ENCODE data around the gene TPM4.

TPM4 gene

DNA sequence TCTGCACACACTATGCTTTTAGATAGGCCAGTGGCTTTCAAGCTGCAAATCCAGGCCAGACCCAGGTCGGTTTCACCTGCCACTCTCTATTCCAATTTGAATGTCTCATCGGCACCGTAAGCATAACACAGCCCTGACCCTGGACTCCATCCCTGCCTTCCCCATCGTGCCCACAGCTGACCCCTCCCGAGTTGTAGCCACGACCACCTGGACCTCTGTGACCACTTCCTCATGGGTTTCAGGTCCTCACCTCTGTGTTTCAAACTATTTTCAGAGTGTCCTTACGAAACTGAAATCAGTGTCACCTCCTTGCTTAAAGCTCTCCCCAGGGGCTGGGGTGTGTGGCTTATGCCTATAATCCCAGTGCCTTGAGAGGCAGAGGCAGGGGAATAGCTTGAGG is 58.2 kb downstream of the TPM4 start:
- no peak for DNase-seq

DNA sequence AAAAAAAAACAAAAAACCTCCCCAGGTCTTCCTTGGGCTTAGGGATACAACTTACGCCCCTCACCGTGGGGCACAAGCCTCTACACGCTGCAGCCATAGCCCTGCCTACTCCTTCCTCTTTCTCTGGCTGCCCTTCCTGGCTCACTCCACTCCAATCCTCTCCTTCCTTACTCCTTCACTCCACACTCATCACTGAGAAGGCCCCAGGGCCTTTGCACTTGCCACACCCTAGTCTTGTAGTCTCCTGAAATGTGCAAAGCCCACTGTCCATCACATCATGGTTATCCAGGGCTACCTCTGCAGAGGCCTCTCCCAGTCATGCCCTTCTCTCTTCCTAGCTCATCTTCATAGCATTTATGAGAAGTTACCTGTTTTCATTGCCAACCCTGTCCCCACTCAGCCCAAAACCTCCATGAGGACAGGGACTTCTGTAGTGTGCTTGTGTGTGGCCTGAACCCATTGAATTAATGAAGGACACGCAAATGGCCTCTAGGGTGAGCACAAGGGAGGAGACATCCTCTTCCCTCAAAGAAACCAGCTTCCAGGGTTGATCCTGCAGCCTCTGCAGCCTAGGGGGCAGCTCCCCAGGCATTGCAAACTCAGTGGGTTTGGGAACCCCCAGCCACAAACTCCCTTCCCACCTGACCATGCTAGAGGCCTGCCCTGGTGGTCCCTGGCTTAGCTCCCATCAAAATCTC is 59.3 kb downstream of the TPM4 start:
- DNase-seq: no peak

- DNase-seq: no peak
Observed at GRCh38 chr19:16136185-16136999, 60.1 kb downstream of the TPM4 start.

- DNase-seq: no peak
Observed at GRCh38 chr19:16139752-16140151, 63.5 kb downstream of the TPM4 start.

DNA sequence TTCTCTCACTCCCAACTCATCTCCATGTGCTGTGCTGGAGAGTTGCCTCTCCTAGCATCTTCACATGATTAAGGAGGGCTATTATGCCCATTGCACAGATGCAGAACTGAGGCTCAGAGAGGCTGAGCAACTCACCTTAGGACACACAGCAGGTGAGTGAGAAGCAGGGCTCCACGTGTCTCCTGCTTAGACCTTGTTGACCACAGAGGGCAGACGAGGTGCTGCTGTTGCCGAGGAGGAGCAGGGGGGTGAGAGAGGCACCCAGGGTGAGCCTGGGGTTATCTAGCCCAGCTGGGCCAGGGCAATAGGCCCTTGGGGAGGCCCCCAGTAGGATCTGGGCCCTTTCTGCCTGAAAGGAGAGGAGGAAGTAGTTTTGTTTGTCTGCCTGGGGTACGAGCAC is 64.7 kb downstream of the TPM4 start:
- no peak for DNase-seq

- no peak for DNase-seq
Observed at GRCh38 chr19:16142032-16142580, 65.8 kb downstream of the TPM4 start.

- DNase-seq: no peak
Observed at GRCh38 chr19:16143399-16144215, 67.3 kb downstream of the TPM4 start, which contains the start of gene HSH2D. Gene HSH2D, plus strand, starts transcription at chr19:16143685. Its CDS starts 5,066 bp downstream, at chr19:16148751.

DNA sequence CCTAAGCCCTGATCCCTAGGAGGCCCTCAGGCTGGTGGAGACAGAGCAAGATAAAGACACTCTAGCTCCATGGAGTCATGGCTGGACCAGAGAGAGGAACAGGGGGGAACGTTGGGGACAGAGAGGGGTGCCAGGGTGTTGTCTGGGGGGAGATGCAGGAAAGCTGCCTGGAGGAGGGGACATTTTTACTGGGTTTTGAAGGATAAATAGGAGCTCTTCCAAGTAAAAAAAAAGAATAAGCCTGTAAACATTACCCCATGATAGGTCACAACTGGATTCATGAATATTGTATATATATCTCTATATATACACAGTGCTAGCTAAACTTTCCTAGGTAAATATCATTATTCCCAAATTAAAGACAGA is 67.9 kb downstream of the TPM4 start:
- no peak for DNase-seq

DNA sequence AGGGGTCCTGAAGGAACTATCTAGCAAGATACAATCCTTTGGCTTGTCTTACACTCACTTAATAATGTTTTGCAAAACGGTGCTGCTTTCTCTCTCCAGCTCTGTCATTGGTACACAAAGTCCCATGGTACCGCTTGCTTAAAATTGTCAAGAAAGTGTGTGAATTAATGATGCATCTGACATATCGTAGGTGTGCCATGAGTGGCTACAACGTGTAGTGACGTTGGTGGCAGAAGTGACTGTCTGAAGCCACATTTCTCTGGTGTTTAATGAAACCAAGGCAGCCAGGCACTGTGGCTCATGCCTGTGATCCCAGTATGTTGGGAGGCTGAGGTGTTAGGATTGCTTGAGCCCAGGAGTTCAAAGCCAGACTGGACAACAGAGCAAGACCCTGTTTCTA is 69.8 kb downstream of the TPM4 start:
- no peak for DNase-seq

DNA sequence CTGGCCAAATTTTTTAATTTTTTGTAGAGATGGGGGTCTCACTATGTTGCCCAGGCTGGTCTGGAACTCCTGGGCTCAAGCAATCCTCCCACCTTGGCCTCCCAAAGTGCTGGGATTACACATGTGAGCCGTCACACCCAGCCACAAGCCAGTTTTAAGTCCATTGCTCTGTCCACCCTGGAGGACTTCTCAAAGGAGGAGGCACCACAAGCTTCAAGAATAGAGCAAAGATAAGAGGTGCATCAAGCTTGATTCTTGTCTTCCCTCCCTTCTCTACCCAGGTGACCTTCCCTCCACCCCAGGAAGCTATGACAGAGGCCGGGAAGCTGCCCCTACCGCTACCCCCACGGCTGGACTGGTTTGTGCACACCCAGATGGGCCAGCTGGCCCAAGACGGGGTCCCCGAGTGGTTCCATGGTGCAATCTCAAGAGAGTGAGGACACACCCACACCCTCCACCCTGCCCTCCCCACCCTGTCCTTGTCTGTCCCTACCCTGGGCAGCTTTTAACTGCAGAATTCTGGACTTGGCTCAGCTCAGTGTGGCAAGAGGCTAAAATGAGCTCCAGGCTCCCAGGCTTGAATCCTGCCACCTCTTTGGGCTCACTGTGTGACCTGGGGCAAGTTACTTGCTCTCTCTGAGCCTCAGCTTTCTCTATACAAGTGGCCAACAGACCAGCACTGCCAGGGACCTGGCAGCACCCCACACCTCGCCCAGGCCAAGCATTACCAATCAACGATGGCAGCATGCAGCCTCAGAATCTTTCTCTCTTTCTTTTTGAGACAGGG is 72.3 kb downstream of the TPM4 start:
- no peak for DNase-seq

Measured in cortex of kidney (tissue), 1 donor.